Ishikawa (cell line): ENCODE data around the gene PLAAT3.

ENCODE experiments used
- EGR1 ChIP-seq: IDR thresholded peaks from 2 replicates; pipeline ENCODE4 v1.6.1; 2012
- EP300 ChIP-seq: IDR thresholded peaks from 2 replicates; pipeline ENCODE4 v1.6.1; 2012; ENCODE audit warnings: borderline replicate concordance
- NFIC ChIP-seq: IDR thresholded peaks from 2 replicates; pipeline ENCODE4 v1.6.1; 2012
- YY1 ChIP-seq: IDR thresholded peaks from 2 replicates; pipeline ENCODE4 v1.6.1; 2012; ENCODE audit warnings: low read depth
- TF ChIP-seq, protein P1 (sequence below): IDR thresholded peaks from 2 replicates; pipeline ENCODE4 v1.6.1; 2012
- TF ChIP-seq, protein P2 (sequence below): IDR thresholded peaks from 2 replicates; pipeline ENCODE4 v1.6.1; 2012

DNA sequence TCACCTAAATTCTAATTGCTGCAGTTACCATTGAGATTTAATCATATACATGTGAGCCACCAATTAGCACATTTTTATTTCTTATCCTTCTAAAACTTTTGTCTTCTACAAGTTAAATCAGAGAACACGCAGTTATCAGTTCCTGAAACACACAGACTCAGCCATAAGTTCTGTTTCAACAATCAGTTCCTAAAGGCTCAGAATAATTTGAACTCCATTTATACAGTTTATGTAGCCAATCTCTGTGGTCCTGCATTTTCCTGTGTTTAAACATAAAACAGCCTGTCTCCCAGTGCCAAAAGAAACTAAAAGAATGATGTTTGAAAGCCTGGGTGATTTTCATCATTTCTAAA, 2.9 kb downstream of the PLAAT3 start:
- TF ChIP-seq EP300 (no peak), EGR1 (no peak), YY1 (no peak), NFIC (no peak)
- TF ChIP-seq, protein P1, sequence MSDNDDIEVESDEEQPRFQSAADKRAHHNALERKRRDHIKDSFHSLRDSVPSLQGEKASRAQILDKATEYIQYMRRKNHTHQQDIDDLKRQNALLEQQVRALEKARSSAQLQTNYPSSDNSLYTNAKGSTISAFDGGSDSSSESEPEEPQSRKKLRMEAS: no peak
- TF ChIP-seq, protein P2, sequence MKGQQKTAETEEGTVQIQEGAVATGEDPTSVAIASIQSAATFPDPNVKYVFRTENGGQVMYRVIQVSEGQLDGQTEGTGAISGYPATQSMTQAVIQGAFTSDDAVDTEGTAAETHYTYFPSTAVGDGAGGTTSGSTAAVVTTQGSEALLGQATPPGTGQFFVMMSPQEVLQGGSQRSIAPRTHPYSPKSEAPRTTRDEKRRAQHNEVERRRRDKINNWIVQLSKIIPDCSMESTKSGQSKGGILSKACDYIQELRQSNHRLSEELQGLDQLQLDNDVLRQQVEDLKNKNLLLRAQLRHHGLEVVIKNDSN: no peak
